LHCN-M2 (cell line): ENCODE measurements around the gene MROH8. TPM values are rescaled to one million over a fixed set of nuclear protein-coding genes. Genes with fewer than 3 reads are reported as not detected.
"Not testable (repeated sequence)": the region's sequence is repeated elsewhere in the genome, so short reads cannot be mapped to it uniquely, and the experiment has no call there.

Experiments used
- DNase-seq: peaks from one replicate; pipeline ENCODE4 v3.0.0-alpha.2; 2012; ENCODE audit warnings: low read depth
- total RNA-seq: library from RNA; depleted of rRNA; stranded (reverse); fragments of >200 nt; gene quantifications from 2 replicates; pipeline ENCODE4 v1.2.3, GENCODE V29; 2014

MROH8 gene
- total RNA-seq, 1 experiment from 2014 or later, result 4.0 TPM

DNA sequence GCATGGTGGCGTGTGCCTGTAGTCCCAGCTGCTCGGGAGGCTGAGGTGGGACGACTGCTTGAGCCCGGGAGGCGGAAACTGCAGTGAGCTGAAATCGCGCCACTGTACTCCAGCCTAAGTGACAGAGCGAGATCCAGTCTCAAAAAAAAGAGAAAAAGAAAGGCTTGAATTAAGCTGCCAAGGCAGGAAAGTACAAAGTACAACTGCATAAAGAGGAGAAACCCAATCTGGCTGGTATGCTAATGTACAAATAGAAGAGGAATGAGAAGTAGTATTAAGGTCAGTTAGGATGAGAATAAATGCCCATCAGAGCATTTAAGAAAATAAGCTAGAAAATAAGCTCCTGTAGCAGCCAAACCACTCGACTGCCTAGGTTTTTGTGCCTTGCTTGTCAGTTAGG is 23.4 kb downstream of the MROH8 start:
- no peak for DNase-seq

DNA sequence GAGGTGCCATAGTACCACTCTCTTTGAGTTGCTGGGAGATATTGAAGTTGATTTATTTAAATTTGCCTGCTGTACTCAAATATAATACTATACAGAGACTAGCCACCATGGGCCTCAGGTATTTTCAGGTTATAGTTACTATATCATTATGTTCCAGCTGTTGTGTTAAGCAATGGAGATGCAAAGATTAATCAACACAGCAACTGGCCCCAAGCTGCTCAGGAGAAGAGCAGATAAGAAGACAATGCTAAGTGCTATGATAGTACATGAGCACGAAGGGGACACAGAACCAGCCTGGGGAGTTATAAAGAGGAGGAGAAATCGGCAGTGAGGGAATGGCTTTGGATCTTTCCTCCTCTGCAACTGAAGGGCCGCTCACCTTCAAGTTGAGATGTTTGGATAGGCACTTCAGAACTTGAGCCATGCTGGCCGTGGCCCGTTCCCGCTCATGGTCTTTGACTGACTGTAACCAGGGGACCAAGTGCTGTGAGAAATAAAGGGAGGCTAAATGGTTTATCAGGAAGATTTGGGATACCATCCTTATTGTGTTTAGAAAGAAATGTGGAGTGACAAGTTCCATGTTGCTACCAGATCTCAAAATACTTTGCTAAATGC is 24.6 kb downstream of the MROH8 start:
- DNase-seq, result no peak

DNA sequence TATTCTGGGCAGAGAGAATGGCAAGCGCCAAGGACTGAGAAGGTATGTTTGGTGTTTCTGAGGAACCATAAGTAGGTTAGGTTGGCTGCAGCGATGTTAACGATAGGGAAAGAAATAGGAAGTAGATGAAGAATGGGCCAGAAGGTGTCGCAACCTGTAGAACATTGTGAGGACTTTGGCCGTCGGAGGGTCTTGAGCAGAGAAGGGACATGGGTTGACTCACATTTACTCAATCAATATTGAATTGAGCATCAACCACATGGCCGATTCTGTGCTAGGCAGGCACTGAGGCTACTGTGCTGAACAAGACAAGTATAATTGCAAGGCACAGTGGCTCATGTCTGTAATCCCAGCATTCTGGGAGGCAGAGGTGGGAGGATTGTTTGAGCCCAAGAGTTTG is 27.1 kb downstream of the MROH8 start:
- DNase-seq, result no peak

DNA sequence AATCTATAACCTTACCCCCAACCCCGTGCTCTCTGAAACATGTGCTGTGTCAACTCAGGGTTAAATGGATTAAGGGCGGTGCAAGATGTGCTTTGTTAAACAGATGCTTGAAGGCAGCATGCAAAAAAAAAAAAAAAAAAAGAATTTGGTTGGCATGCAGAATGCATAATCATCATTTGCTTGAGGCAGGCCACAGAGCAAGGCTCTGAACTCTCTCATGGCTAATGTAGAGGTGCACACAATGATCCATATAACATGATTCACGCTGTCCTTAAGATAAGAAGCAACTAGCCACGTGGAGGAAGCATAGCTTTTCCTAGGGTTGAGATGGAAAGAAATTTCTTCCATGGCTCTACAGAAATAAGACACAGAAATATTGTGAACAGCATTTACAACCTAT is 27.8 kb downstream of the MROH8 start:
- DNase-seq, result no peak

DNA sequence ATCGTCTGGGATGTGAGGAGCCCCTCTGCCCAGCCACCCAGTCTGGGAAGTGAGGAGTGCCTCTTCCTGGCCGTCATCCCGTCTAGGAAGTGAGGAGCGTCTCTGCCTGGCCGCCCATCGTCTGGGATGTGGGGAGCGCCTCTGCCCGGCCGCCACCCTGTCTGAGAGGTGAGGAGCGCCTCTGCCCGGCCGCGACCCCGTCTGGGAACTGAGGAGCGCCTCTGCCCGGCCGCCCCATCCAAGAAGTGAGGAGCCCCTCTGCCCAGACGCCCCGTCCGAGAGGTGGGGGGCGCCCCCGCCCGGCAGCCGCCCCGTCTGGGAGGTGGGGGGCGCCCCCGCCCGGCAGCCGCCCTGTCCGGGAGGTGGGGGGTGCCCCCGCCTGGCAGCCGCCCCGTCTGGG is 28.5 kb downstream of the MROH8 start:
- DNase-seq, result not testable (repeated sequence)

DNA sequence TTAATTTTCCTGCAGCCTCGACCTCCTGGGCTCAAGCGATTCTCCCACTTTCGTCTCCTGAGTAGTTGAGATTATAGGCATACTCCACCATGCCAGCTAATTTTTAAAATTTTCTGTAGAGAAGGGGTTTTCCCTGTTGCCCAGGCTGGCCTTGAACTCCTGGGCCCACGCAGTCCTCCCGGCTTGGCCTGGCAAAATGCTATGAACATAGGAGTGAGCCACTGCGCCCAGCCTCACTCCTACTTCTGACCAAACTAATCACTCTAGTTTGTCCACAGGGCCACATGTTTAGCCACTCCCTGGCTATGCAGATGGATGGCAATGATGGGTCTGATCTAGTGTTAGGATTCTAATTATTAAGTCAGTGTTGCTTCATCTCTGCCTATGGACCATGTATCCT is 32.1 kb downstream of the MROH8 start:
- no peak for DNase-seq

DNA sequence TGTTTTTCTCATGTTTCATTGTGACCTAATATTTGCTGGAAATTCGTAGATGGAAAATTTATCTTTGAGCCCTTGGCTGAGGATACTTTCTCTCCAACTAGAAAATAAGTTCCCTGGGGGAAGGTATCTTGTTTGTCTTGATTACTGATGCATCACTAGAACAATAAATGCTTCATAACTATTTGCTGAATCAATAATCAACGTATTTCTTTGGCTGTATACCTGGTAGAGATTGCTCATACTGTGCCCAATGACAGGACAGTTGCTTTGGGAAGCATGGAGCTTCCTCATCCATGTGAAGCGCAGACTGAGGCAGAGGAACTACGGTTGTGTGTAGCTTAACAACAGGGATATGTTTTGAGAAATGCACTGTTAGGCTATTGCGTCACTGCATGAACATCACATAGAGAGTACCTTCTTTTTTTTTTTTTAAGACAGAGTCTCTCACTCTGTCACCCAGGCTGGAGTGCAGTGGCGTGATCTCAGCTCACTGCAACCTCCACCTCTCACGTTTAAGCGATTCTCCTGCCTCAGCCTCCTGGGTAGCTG is 34.4 kb downstream of the MROH8 start:
- DNase-seq, result no peak

DNA sequence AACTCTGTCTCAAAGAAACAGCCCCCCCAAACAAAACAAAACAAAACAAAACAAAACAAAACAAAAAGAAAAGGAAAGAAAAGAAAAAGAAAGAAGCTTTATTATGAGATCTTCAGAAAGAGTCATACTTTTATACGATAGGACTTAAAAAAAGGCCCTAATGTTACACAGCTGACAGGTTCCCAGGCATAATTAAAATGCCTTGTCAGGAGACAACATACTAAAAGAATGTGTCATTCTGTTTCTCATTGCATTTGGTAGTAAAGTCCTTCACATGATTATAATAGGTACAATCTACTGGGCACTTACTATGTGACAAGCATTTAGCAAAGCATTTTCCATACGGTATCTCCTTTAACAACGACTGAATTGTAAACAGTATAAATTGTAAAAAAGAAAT is 36.6 kb downstream of the MROH8 start:
- no peak for DNase-seq

DNA sequence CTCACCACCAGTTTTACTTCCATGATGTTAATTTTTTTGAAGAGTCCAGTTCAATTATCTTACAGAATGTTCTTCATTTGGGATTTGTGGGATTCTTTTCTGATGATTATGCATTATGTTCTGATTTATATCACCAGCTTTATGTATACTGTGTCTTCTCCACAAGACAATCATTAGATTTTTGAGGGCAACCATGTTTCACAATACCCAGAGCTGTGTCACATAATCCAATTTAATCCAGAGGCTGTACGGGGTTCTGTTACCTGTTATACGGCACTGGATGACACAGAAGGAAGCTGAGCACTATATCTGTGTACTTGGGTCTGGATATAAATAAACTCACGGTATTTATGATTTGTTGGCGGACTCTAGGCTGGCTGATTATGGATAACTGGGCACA is 41.8 kb downstream of the MROH8 start:
- DNase-seq, result no peak

DNA sequence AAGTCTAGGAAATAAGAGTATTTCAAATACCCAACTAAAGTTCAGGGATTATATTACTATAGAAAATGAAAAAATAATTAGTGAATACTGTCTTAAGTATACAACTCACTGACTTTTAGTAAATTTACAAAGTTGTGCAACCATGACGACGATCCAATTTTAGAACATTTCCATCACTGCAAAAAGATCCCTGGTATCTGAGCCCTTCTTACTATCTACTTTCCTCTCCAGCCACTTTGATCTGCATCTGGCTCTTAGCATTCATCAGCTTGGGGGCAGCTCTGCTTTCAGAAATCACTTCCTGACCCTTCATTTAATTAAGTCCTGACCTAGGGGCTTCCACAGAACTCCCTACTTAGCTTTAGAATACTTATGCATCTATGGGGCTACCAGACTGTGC is 45.4 kb downstream of the MROH8 start:
- DNase-seq, result no peak

DNA sequence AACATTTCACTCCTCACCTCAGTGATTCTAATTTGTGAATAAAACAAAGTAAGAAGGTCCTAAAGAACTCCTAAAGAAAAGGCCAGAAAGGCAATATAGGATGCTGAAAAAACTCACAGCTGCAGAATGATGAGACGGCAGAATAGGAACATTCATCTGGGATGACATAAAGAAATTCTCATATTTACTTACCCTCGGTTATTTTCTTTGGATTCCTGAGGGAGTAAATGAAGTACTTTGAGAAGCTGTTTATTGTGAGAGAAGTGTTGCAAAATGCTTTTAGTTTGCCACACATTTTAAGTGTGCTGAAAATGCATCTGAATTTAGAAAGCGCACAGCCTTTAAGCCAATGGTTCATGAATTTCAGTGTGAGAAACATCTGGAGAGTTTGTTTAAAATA is 47.9 kb downstream of the MROH8 start:
- DNase-seq, result peak; percentile 23

DNA sequence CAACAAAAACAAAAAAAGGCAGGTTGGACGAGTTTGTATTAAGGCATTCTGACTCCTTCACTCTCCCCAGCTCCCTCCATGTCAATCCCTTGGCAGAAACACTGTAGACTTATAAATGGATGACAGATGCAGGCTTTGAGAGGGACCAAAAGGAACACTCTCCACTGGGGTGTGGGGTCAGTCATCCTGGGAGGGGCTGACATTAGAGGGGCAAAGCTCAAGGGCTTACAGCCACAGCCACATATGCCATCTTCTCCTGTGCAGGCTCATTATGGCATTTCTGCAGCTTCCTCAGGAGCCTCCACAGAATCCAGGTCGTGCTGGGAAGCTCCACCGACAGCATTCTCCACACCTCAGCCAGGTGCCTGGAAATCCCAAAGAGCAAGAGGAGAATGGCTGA is 50.5 kb downstream of the MROH8 start:
- no peak for DNase-seq

DNA sequence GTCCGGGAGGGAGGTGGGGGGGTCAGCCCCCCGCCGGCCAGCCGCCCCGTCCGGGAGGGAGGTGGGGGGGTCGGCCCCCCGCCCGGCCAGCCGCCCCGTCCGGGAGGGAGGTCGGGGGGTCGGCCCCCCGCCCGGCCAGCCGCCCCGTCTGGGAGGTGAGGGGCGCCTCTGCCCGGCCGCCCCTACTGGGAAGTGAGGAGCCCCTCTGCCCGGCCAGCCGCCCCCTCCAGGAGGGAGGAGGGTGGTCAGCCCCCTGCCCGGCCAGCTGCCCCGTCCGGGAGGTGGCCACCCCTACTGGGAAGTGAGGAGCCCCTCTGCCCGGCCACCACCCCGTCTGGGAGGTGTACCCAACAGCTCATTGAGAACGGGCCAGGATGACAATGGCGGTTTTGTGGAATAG is 53.1 kb downstream of the MROH8 start:
- DNase-seq, result not testable (repeated sequence)

DNA sequence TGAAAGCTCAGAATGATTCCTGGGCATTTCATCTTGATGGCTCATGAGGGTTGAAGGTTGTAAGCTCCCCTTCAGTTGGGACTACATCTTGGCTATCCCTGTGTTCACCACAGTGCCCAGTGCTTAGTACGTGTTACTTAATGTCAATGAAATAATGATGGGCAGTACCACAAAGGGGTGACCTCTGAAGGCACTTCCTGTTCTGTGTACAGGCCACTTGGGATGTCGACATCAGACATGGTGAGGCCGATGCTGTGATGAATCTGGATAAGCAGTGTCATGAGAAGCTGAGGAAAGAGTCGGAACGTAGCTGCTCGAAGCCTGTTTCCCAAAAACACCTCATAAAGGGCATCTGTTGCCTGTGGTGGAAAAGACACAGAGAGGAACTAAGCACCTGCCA is 55.9 kb downstream of the MROH8 start:
- no peak for DNase-seq

DNA sequence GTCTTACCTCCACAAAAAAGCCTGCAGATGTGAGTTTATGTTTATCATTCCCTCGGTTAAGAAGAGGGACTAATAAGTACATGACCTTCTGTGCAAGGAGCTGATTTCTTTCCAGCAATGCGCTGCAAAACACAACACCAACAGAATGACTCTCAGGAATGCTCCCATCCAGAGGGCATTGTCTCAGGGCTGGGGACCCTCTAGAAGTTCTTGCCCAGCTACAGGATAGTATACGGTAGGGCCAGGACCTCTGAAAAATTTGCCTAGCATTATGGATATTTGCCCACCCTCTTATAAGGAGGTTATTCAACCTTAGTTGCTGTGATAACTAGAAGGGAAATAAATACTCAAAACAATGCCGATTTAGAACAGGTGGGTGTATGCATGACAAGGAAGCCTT is 58.9 kb downstream of the MROH8 start:
- DNase-seq, result no peak

DNA sequence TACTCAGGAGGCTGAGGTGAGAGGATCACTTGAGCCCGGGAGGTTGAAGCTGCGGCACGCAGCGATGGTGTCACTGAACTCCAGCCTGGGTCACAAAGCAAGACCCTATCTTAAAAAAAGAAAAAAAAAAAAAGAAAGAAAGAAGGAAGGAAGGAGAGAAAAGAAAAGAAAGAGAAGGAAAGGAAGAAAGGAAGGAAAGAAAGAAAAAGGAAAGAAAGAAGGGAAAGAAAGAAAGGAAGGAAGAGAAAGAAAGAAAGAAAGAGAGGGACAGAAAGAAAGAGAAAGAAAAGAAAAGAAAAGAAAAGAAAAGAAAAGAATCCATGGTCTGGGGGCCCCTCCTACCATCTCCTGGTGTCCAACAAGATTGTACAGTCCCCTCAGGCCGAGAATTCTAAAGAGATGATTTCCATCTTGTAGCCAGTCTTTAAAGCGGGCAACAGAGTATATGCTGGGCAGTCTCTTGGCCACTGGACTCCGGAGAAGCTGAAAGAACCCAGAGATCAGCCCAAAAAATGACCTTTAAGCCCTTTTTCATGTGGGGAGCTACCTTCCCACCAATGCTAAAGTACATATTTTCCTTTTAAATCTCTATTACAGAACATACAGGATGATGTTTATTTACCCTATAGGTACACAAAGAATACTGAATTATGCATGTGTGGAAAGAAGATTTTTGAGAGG is 59.9 kb downstream of the MROH8 start:
- DNase-seq, result no peak

DNA sequence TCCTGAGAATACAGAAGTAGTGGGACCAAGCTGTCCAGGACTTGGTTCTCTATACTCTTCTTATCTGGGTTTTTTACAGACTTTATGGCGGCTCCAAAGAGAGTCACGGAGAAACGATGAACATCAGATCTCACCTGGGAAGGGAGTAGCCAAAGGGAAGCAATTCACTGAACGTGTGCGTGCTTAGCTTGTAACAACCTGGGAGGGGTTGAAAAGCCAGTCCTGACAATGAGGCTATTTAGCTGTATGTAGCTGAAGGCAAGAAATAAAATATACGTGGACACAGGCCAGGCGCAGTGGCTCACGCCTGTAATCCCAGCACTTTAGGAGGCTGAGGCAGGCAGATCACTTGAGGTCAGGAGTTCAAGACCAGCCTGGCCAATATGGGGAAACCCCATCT is 65.3 kb downstream of the MROH8 start:
- DNase-seq, result no peak

DNA sequence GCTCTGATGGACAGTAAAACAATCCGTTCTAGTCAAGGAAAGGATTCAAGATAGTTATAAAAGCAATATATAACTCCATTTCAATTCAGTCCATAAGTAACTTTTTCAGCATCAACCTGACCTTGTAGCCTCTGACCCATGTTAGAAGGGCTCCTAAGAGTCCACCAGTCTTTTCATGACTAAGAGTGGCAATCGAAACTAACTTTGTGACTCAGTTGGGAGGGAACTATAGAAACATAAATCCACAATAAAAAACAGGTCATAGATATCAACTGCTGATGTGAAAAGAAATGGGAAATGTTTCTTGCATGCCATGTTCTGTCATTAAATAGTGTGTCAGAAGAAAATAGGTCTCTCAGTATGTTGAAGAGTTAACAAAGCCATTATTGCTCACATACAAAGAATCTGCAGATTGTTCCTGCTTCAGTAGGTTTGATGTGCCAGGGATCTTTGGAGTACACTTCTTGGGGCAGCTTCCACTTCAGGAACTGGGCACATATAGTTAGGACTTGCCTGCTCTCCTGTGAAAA is 67.4 kb downstream of the MROH8 start:
- no peak for DNase-seq

DNA sequence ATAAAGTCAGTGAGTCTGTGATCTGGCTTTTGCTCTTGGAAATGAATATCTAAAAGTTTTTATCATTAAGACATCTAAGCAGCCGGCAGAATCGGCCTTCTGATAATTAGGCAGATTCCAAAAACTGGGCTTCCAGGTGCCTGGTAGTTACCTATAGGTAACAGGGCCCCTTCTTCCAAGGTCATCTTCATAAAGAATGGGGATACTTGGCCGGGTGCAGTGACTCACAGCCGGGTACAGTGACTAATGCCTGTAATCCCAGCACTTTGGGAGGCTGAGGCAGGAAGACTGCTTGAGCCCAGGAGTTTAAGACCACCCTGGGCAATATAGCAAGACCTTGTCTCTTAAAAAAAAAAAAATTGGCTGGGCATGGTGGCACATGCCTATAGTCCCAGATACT is 70.7 kb downstream of the MROH8 start:
- no peak for DNase-seq

DNA sequence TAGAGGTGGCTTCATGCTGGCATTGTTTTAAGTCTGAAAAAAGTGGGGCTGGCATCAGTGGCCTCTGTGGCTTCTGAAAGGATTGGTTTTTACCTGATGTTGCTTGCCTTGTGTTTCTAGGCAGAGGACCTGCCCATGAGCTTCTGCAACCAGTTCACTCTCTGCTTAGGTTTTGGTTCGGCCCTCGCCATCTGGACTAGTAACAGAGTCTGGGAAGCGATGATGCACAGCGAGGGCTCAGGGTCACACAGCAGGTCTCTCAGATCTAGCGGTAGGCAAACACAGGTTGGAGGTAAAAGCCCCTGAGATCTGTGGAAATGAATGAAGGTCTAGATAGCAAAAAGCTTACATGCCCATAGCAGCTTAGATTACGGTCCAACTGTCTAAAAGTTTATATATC is 76.8 kb downstream of the MROH8 start:
- no peak for DNase-seq

DNA sequence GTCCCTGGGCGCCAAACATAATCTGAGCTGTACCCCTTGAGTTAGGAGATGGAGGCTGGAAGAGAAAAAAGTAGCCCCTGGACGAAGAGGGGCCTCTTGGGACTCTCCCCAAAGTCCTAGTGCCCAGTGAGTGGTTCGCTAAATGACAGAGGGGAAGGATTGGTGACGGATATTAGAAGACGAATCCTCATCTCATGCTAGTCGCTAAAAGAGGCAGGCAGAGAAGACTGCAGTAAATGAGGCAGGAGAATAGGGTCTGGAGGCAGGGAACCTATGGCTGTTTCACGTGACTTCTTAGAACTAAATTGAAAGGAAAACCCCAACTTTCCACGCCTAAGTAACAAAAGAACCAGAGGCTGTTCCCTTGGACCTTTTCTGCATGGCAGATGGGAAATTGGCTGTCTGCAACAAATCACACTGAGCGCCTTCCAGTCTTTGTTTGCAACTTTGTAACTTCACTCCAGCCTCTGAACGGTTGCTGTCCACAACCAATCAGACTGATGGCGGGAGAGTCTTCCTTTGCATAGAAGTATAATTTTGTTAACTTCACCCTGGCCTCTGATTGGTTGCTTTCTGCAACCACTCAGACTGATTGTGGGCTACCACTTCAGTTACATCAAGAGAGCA is 82.8 kb downstream of the MROH8 start:
- no peak for DNase-seq

DNA sequence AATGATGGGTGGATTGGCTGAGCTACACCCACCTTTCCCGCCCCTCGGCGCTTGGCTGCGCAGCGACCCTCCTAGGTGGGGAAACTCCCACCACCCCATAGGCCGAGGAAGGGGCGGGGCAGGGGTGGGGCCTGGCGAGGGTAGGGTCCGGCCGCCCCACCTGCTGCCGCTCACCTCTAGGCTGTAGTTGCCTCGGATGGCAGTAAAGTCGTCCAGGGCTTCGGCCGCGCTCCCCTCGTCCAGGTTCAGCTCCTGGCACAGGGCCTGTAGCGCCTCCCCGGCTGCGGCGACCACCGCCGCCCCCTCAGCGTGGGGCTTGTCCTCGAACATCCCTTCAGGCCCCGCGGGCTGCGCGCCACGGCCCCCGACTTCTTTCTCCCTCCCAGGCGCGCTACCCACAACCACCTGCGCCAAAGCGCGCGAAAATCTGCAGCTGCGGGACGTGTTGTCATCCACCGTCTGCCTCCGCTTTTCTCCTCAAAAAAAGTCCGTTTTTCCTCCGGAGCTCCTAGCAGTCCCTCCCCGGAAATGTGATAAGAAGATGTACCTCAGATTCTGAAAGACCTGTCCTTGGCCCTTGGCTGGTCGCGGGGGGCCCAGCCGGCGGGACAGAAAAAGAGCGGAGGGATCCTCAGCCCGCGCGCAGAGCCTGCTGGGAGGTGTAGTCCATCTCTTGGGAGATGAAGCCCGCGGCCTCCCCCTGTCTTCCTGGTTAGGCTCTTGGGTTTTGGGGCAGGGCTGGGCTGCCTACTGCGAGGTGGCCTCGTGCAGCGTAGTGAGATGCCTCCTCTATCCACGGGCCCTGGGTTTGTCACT is 83.5 kb downstream of the MROH8 start, which contains the start of gene RBL1:
RBL1 (minus strand) TSS at position 399 of the 816 bp plus-strand sequence; CDS start at position 330, 69 bp downstream.
- peak; percentile 88 for DNase-seq
